Measurements from ENCODE around the gene AQP7.
A peak's percentile ranks its signal among the peaks of the same experiment; 100 is the strongest.

Gene AQP7

GRCh38 chr9:33446946-33447798 lies 44.8 kb upstream of the AQP7 start, which contains the start of gene AQP3 (continued):
- TF ChIP-seq, protein P1, sequence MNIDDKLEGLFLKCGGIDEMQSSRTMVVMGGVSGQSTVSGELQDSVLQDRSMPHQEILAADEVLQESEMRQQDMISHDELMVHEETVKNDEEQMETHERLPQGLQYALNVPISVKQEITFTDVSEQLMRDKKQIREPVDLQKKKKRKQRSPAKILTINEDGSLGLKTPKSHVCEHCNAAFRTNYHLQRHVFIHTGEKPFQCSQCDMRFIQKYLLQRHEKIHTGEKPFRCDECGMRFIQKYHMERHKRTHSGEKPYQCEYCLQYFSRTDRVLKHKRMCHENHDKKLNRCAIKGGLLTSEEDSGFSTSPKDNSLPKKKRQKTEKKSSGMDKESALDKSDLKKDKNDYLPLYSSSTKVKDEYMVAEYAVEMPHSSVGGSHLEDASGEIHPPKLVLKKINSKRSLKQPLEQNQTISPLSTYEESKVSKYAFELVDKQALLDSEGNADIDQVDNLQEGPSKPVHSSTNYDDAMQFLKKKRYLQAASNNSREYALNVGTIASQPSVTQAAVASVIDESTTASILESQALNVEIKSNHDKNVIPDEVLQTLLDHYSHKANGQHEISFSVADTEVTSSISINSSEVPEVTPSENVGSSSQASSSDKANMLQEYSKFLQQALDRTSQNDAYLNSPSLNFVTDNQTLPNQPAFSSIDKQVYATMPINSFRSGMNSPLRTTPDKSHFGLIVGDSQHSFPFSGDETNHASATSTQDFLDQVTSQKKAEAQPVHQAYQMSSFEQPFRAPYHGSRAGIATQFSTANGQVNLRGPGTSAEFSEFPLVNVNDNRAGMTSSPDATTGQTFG (tag by site-specific recombination; IDR thresholded peaks at IDR 0.05; ENCODE audit: borderline replicate concordance), result no peak
- TF ChIP-seq, protein P2, sequence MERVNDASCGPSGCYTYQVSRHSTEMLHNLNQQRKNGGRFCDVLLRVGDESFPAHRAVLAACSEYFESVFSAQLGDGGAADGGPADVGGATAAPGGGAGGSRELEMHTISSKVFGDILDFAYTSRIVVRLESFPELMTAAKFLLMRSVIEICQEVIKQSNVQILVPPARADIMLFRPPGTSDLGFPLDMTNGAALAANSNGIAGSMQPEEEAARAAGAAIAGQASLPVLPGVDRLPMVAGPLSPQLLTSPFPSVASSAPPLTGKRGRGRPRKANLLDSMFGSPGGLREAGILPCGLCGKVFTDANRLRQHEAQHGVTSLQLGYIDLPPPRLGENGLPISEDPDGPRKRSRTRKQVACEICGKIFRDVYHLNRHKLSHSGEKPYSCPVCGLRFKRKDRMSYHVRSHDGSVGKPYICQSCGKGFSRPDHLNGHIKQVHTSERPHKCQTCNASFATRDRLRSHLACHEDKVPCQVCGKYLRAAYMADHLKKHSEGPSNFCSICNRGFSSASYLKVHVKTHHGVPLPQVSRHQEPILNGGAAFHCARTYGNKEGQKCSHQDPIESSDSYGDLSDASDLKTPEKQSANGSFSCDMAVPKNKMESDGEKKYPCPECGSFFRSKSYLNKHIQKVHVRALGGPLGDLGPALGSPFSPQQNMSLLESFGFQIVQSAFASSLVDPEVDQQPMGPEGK (tag by site-specific recombination; IDR thresholded peaks at IDR 0.05), result peak; percentile 59
- no peak for TF ChIP-seq ZNF768 (tag by site-specific recombination; IDR thresholded peaks at IDR 0.05)
- no peak for TF ChIP-seq ZNF138 (tag by site-specific recombination; IDR thresholded peaks at IDR 0.05; ENCODE audit: borderline replicate concordance)
- TF ChIP-seq, protein P3, sequence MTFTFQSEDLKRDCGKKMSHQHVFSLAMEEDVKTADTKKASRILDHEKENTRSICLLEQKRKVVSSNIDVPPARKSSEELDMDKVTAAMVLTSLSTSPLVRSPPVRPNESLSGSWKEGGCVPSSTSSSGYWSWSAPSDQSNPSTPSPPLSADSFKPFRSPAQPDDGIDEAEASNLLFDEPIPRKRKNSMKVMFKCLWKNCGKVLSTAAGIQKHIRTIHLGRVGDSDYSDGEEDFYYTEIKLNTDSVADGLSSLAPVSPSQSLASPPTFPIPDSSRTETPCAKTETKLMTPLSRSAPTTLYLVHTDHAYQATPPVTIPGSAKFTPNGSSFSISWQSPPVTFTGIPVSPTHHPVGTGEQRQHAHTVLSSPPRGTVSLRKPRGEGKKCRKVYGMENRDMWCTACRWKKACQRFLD (tag by site-specific recombination; IDR thresholded peaks at IDR 0.05), result no peak
- TF ChIP-seq ZNF549 (tag by site-specific recombination; IDR thresholded peaks at IDR 0.05), result no peak
- no peak for TF ChIP-seq KLF17 (tag by site-specific recombination; IDR thresholded peaks at IDR 0.05)
- no peak for TF ChIP-seq ZNF146 (tag by site-specific recombination; IDR thresholded peaks at IDR 0.05)
- peak; percentile 57; the same call in 1 of the 2 replicates for TF ChIP-seq ZEB2 (tag by site-specific recombination; IDR thresholded peaks at IDR 0.05)
- no peak for TF ChIP-seq ZBTB21 (tag by site-specific recombination; IDR thresholded peaks at IDR 0.05)
- TF ChIP-seq ZNF830 (tag by site-specific recombination; IDR thresholded peaks at IDR 0.05; ENCODE audit: low read depth), result no peak
- TF ChIP-seq ZNF610 (tag by site-specific recombination; IDR thresholded peaks at IDR 0.05; ENCODE audit: borderline replicate concordance), result no peak
- TF ChIP-seq ZBTB48 (tag by site-specific recombination; IDR thresholded peaks at IDR 0.05), result no peak
- no peak for TF ChIP-seq ZNF585B (tag by site-specific recombination; IDR thresholded peaks at IDR 0.05)
- TF ChIP-seq ZNF677 (tag by site-specific recombination; IDR thresholded peaks at IDR 0.05), result no peak
- TF ChIP-seq ZNF394 (tag by site-specific recombination; IDR thresholded peaks at IDR 0.05; ENCODE audit: borderline replicate concordance), result peak; percentile 36; the same call in 1 of the 2 replicates
- TF ChIP-seq, protein P4, sequence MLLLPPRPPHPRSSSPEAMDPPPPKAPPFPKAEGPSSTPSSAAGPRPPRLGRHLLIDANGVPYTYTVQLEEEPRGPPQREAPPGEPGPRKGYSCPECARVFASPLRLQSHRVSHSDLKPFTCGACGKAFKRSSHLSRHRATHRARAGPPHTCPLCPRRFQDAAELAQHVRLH (tag by site-specific recombination; IDR thresholded peaks at IDR 0.05), result no peak
- TF ChIP-seq ZNF214 (tag by site-specific recombination; IDR thresholded peaks at IDR 0.05; ENCODE audit: borderline replicate concordance), result no peak
- TF ChIP-seq, protein P5, sequence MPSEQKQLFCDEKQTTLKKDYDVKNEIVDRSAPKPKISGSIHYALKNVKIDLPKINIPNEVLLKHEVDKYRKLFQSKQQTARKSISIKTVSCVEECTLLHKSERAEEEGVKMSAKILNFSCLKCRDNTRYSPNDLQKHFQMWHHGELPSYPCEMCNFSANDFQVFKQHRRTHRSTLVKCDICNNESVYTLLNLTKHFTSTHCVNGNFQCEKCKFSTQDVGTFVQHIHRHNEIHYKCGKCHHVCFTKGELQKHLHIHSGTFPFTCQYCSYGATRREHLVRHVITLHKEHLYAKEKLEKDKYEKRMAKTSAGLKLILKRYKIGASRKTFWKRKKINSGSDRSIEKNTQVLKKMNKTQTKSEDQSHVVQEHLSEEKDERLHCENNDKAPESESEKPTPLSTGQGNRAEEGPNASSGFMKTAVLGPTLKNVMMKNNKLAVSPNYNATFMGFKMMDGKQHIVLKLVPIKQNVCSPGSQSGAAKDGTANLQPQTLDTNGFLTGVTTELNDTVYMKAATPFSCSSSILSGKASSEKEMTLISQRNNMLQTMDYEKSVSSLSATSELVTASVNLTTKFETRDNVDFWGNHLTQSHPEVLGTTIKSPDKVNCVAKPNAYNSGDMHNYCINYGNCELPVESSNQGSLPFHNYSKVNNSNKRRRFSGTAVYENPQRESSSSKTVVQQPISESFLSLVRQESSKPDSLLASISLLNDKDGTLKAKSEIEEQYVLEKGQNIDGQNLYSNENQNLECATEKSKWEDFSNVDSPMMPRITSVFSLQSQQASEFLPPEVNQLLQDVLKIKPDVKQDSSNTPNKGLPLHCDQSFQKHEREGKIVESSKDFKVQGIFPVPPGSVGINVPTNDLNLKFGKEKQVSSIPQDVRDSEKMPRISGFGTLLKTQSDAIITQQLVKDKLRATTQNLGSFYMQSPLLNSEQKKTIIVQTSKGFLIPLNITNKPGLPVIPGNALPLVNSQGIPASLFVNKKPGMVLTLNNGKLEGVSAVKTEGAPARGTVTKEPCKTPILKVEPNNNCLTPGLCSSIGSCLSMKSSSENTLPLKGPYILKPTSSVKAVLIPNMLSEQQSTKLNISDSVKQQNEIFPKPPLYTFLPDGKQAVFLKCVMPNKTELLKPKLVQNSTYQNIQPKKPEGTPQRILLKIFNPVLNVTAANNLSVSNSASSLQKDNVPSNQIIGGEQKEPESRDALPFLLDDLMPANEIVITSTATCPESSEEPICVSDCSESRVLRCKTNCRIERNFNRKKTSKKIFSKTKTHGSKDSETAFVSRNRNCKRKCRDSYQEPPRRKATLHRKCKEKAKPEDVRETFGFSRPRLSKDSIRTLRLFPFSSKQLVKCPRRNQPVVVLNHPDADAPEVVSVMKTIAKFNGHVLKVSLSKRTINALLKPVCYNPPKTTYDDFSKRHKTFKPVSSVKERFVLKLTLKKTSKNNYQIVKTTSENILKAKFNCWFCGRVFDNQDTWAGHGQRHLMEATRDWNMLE (tag by site-specific recombination; conservative IDR thresholded peaks at IDR 0.05; ENCODE audit: low read depth), result no peak
- peak; percentile 100 for TF ChIP-seq ZFP37 (tag by site-specific recombination; IDR thresholded peaks at IDR 0.05)
- peak; percentile 59 for TF ChIP-seq CTCF (tag by site-specific recombination; IDR thresholded peaks at IDR 0.05)
- no peak for TF ChIP-seq ZNF324 (tag by site-specific recombination; IDR thresholded peaks at IDR 0.05)
- TF ChIP-seq ZNF776 (tag by site-specific recombination; IDR thresholded peaks at IDR 0.05; ENCODE audit: borderline replicate concordance), result no peak
- no peak for TF ChIP-seq OVOL3 (tag by site-specific recombination; IDR thresholded peaks at IDR 0.05)
- TF ChIP-seq SP3 (tag by site-specific recombination; IDR thresholded peaks at IDR 0.05), result no peak

All from HEK293 (cell line).